B cell (primary cell): ENCODE measurements around the gene PPP4C. TPM values are rescaled to one million over a fixed set of nuclear protein-coding genes. Genes with fewer than 3 reads are reported as not detected.

Source experiments
- ATAC-seq: fragments of 200-7000 bp; cut with Tn5 transposase; one replicate; pipeline ENCODE4 v1.10.0; 2021; ENCODE audit warnings: low read depth, mild to moderate bottlenecking, moderate number of reproducible peaks, moderate library complexity
- CTCF ChIA-PET: fragments of 350-600 bp; sonication (Branson Sonifier 250); formaldehyde crosslinking; loops from one replicate; lab custom pipeline; 2021; ENCODE audit warnings: antibody characterized with exemption, inconsistent platforms; lab: Charles Lee
- POLR2A ChIA-PET: fragments of 350-600 bp; sonication (Branson Sonifier 250); formaldehyde crosslinking; loops from one replicate; lab custom pipeline; 2021; ENCODE audit warnings: antibody characterized with exemption; lab: Charles Lee
- DNase-seq: peaks from one replicate; pipeline ENCODE4 v3.0.0; 2013
- H2AFZ ChIP-seq: 2 replicates; pipeline ENCODE4 v1.6.1; 2012; ENCODE audit warnings: mild to moderate bottlenecking, low read depth, low read length; ENCODE audit not compliant: insufficient read depth, poor library complexity, severe bottlenecking
- H3K27ac ChIP-seq, 2 donors: 1 replicate in 1 of 2; 2 replicates in 1 of 2; pipeline ENCODE4 v1.5.1; 2012 to 2013; ENCODE audit warnings: low read length in 2 of 2, mild to moderate bottlenecking in 2 of 2, moderate library complexity in 1 of 2
- H3K27me3 ChIP-seq, 4 experiments: fragments of 200-600 bp in 1 of 4; sonication (generic) in 1 of 4; replicated peaks in 1 of 4; 1 replicate in 2 of 4; 2 replicates in 2 of 4; pipeline versions ENCODE4 v1.6.1 to v1.7.0; 2013 to 2016; ENCODE audit warnings: low read length in 3 of 4, mild to moderate bottlenecking in 2 of 4, mixed read lengths in 1 of 4, moderate library complexity in 1 of 4; ENCODE audit not compliant: insufficient read depth in 4 of 4, control insufficient read depth in 3 of 4; ENCODE audit errors: control extremely low read depth in 1 of 4
- H3K36me3 ChIP-seq, 2 experiments: replicated peaks in 1 of 2; 1 replicate in 1 of 2; 2 replicates in 1 of 2; pipeline versions ENCODE4 v1.6.1 to v1.7.1; 2013; ENCODE audit warnings: low read length in 1 of 2; ENCODE audit not compliant: insufficient read depth in 2 of 2, control insufficient read depth in 1 of 2; ENCODE audit errors: control extremely low read depth in 1 of 2, extremely low read depth in 1 of 2
- H3K4me1 ChIP-seq, 2 donors: fragments of 200-600 bp in 1 of 2; sonication (generic) in 1 of 2; 1 replicate in 1 of 2; 2 replicates in 1 of 2; pipeline versions ENCODE4 v1.5.1 to v1.6.1; 2013 to 2017; ENCODE audit warnings: low read length in 2 of 2; ENCODE audit not compliant: control insufficient read depth in 2 of 2, insufficient read depth in 2 of 2
- H3K4me2 ChIP-seq: replicated peaks from 2 replicates; pipeline ENCODE3; 2012; ENCODE audit warnings: mild to moderate bottlenecking, low read depth, low read length; ENCODE audit not compliant: poor library complexity, severe bottlenecking
- H3K4me3 ChIP-seq, 5 experiments: fragments of 200-600 bp in 1 of 5; sonication (generic) in 1 of 5; 1 replicate in 3 of 5; 2 replicates in 2 of 5; pipeline versions ENCODE4 v1.5.1 to v1.7.0; 2011 to 2016; ENCODE audit warnings: low read length in 4 of 5, mild to moderate bottlenecking in 4 of 5, low read depth in 2 of 5, control low read depth in 1 of 5, moderate library complexity in 1 of 5; ENCODE audit not compliant: insufficient read depth in 1 of 5; ENCODE audit errors: control extremely low read depth in 1 of 5, extremely low read depth in 1 of 5
- H3K79me2 ChIP-seq: fragments of 200-600 bp; sonication (generic); one replicate; pipeline ENCODE4 v1.6.0; 2016; ENCODE audit warnings: low read length; ENCODE audit not compliant: control insufficient read depth, insufficient read depth
- H3K9ac ChIP-seq: fragments of 200-600 bp; sonication (generic); 2 replicates; pipeline ENCODE4 v1.6.1; 2017; ENCODE audit warnings: mild to moderate bottlenecking, low read length, moderate library complexity
- H3K9me3 ChIP-seq, 3 donors: one replicate each; pipeline versions ENCODE4 v1.6.1 to v1.7.1; 2013; ENCODE audit warnings: low read length in 2 of 3; ENCODE audit not compliant: control insufficient read depth in 2 of 3, insufficient read depth in 1 of 3; ENCODE audit errors: control extremely low read depth in 1 of 3
- H4K20me1 ChIP-seq: 2 replicates; pipeline ENCODE4 v1.6.0; 2012; ENCODE audit warnings: mild to moderate bottlenecking, low read length; ENCODE audit not compliant: insufficient read depth, control insufficient read depth, poor library complexity, severe bottlenecking
- H3K27ac Mint-ChIP-seq: one replicate; pipeline ENCODE4 v1.8.0; 2021; ENCODE audit warnings: mixed read lengths
- H3K27me3 Mint-ChIP-seq: one replicate; pipeline ENCODE4 v1.8.0; 2021; ENCODE audit warnings: mixed read lengths
- H3K4me1 Mint-ChIP-seq: one replicate; pipeline ENCODE4 v1.8.0; 2021; ENCODE audit warnings: mixed read lengths
- H3K4me3 Mint-ChIP-seq: one replicate; pipeline ENCODE4 v1.8.0; 2021; ENCODE audit warnings: mixed read lengths
- H3K9me3 Mint-ChIP-seq: one replicate; pipeline ENCODE4 v1.8.0; 2022; ENCODE audit warnings: mixed read lengths; ENCODE audit not compliant: insufficient read depth
- EZH2 ChIP-seq: IDR thresholded peaks from 2 replicates; pipeline ENCODE4 v1.6.1; 2012; ENCODE audit warnings: borderline replicate concordance, low read depth, mild to moderate bottlenecking, moderate library complexity, low read length; ENCODE audit not compliant: insufficient read depth, poor library complexity, severe bottlenecking
- WGBS: methylation state at CpG from one replicate; pipeline ENCODE4 v1.1.5; 2013; ENCODE audit warnings: missing lambda C conversion rate; ENCODE audit not compliant: insufficient coverage; 5-methylcytosine and 5-hydroxymethylcytosine counted together
- intact Hi-C: fragments of 100-400 bp; cut with micrococcal nuclease; formaldehyde crosslinking; loops from one replicate; pipeline ENCODE4 v1.10.0; 2022
- polyA plus RNA-seq: library from polyadenylated mRNA; depleted of rRNA; stranded (reverse); fragments of >200 nt; gene quantifications from 2 replicates; pipeline ENCODE4 v1.2.3, GENCODE V29; 2012
- total RNA-seq, 2 donors: library from RNA; stranded (reverse); fragments of 120-200 nt in 1 of 2; gene quantifications; 1 replicate in 1 of 2; 2 replicates in 1 of 2; pipeline versions ENCODE4 v1.2.3 to v1.2.4, GENCODE V29; 2013 to 2022
- TF ChIP-seq, protein P1 (sequence below): fragments of 200-600 bp; IDR thresholded peaks from one replicate; pipeline ENCODE4 v1.8.0; 2022; ENCODE audit warnings: antibody characterized with exemption, mild to moderate bottlenecking

Gene PPP4C
- total and polyA plus RNA-seq, 2 donors (not counting 1 experiment from before 2014, with no cell fraction given), result 93.3 to 106 TPM

DNA sequence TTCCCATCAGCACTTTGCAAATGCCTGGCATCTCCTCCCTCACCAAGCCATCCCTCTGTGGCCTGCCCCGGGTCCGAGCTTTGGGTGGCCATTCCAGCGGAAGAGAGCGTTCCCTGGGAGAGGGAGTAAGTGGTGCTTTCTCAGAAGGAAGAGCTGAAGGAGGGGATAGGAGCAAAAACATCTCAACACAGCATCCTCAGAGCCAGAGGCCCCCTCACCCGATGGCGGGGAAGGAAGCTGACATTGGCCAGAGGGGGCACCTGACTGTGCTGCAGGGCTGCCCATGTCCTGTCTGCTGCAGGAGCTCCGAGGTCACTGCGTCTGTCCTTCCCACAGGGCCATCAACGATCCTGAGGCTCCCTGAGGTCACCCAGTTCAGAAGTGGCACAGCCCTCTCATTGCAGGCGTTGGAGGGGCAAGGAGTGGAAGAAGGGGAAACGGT lies 44.3 kb upstream of the PPP4C start:
- Histone ChIP-seq H3K9me3 (peaks cover 0 to 15% (median 0%) of the 10 kb centered on the region in 3 donors), H3K27me3 (peaks cover 0 to 61% (median 29%) of the 10 kb centered on the region in 4 experiments), H2AFZ (no peak overlapping the region), H3K4me2 (peak overlapping the region; percentile 56), H3K36me3 (no peaks in the 10 kb centered on the region), H3K4me1 (peaks cover 10 to 21% of the 10 kb centered on the region in 2 donors), H3K9ac (no peak overlapping the region), H3K79me2 (no peaks in the 10 kb centered on the region), H4K20me1 (no peaks in the 10 kb centered on the region), H3K27ac (no peak overlapping the region), H3K4me3 (no peak overlapping the region)
- WGBS, result 15% methylated on average over 6 of the region's 11 CpGs
- TF ChIP-seq, protein P1, sequence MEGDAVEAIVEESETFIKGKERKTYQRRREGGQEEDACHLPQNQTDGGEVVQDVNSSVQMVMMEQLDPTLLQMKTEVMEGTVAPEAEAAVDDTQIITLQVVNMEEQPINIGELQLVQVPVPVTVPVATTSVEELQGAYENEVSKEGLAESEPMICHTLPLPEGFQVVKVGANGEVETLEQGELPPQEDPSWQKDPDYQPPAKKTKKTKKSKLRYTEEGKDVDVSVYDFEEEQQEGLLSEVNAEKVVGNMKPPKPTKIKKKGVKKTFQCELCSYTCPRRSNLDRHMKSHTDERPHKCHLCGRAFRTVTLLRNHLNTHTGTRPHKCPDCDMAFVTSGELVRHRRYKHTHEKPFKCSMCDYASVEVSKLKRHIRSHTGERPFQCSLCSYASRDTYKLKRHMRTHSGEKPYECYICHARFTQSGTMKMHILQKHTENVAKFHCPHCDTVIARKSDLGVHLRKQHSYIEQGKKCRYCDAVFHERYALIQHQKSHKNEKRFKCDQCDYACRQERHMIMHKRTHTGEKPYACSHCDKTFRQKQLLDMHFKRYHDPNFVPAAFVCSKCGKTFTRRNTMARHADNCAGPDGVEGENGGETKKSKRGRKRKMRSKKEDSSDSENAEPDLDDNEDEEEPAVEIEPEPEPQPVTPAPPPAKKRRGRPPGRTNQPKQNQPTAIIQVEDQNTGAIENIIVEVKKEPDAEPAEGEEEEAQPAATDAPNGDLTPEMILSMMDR, result no peak
- TF ChIP-seq EZH2, result no peak
- intact Hi-C loops, result no loop called here
- H3K4me1 Mint-ChIP-seq, result peaks cover 10% of the 10 kb centered on the region
- H3K27me3 Mint-ChIP-seq, result peaks cover 59% of the 10 kb centered on the region
- no peak overlapping the region for H3K27ac Mint-ChIP-seq
- ChIA-PET CTCF (interaction anchor here (1.0 to 3.3 kb wide), 9 partner anchors 8 to 340 kb away, joined by 3 to 18 read pairs (median 5); partner anchors contain the start of gene C16orf92), POLR2A (interaction anchor here (0.5 kb wide), 1 partner anchor 241 kb away, joined by 3 read pairs; the partner anchor contains the start of gene KIF22)
- H3K4me3 Mint-ChIP-seq, result peak overlapping the region; percentile 19
- ATAC-seq (no peak), DNase-seq (no peak)
- H3K9me3 Mint-ChIP-seq, result no peaks in the 10 kb centered on the region

DNA sequence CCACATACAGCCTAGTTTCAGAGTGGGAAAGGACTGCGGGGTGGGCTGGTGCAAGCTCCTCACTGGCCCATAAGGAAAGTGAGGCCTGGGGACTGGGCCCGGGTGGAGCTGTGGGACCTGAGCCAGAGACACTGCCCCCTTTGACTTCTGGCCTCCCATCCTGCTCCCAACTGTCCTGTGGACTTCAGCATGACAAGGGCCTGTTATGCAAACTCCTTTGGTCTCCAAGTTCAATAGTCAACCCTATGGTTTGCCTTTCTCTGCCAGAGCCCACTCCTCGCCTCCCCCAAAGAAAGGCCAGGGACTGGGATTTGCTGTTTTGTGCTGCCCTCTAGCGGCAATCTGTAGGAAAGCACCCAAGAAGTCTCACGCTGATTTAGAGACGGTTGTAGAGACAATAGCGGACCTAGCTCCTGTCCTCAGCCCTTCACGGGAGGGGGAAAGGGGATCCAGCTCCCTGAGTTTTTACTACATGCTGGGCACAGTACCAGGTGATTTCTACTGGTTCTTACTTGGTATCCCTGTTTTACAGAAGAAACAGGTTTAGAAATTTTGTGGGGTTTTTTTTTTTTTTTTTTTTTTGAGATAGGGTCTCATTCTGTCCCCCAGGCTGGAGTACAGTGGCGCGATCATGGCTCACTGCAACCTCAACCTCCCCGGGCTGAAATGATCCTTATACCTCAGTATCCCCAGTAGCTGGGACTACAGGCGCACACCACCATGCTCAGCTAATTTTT lies 43.5 kb upstream of the PPP4C start:
- peaks cover 52% of the 10 kb centered on the region for H3K27me3 Mint-ChIP-seq
- Histone ChIP-seq H3K4me3 (no peak overlapping the region), H3K36me3 (no peaks in the 10 kb centered on the region), H3K9me3 (peaks cover 0 to 15% (median 0%) of the 10 kb centered on the region in 3 donors), H3K27me3 (peaks cover 0 to 61% (median 27%) of the 10 kb centered on the region in 4 experiments), H3K27ac (no peak overlapping the region), H3K79me2 (no peaks in the 10 kb centered on the region), H3K4me1 (peaks cover 10 to 21% of the 10 kb centered on the region in 2 donors), H2AFZ (no peak overlapping the region), H3K9ac (no peak overlapping the region), H4K20me1 (no peaks in the 10 kb centered on the region), H3K4me2 (no peak overlapping the region)
- intact Hi-C loops, result no loop called here
- DNase-seq, result peak; percentile 77
- ChIA-PET POLR2A (interaction anchor here (0.7 to 1.5 kb wide), 2 partner anchors 33 to 365 kb away, joined by 3 to 4 read pairs; partner anchors contain the start of gene ALDOA), CTCF (interaction anchor here (0.6 to 3.3 kb wide), 20 partner anchors 7 to 770 kb away, joined by 3 to 18 read pairs (median 4); partner anchors contain the start of gene C16orf92)
- ATAC-seq, result peak; percentile 56
- peaks cover 10% of the 10 kb centered on the region for H3K4me1 Mint-ChIP-seq
- WGBS, result 10% methylated on average over 6 of the region's 12 CpGs
- no peak overlapping the region for H3K27ac Mint-ChIP-seq
- TF ChIP-seq EZH2, result no peak
- TF ChIP-seq, protein P1, result peak; percentile 76
- H3K9me3 Mint-ChIP-seq, result no peaks in the 10 kb centered on the region
- peak overlapping the region; percentile 49 for H3K4me3 Mint-ChIP-seq
